GM19395 (cell line): Measurements from ENCODE around the gene CXXC5.

Experiments used
- ATAC-seq: cut with Tn5 transposase; IDR thresholded peaks from one replicate; pipeline ENCODE4 v1.9.1; 2021; ENCODE audit warnings: mild to moderate bottlenecking, moderate library complexity; ENCODE audit not compliant: unreplicated experiment

CXXC5 gene

GRCh38 chr5:139678751-139679750, 30.9 kb downstream of the CXXC5 start:
- ATAC-seq = no peak

GRCh38 chr5:139680368-139681111, 32.4 kb downstream of the CXXC5 start:
- no peak for ATAC-seq

GRCh38 chr5:139681112-139681458, 32.9 kb downstream of the CXXC5 start:
- ATAC-seq = no peak

- ATAC-seq = no peak
Measured at GRCh38 chr5:139681466-139681865, 33.3 kb downstream of the CXXC5 start.

GRCh38 chr5:139682016-139682975, 34.1 kb downstream of the CXXC5 start:
- ATAC-seq = no peak

GRCh38 chr5:139683295-139684271, 35.4 kb downstream of the CXXC5 start:
- ATAC-seq = no peak

- no peak for ATAC-seq
Measured at GRCh38 chr5:139684350-139684880, 36.3 kb downstream of the CXXC5 start.

- ATAC-seq = no peak
Measured at GRCh38 chr5:139684881-139685749, 37.0 kb downstream of the CXXC5 start.

GRCh38 chr5:139685886-139686285, 37.7 kb downstream of the CXXC5 start:
- ATAC-seq = no peak

GRCh38 chr5:139686356-139686705, 38.2 kb downstream of the CXXC5 start:
- no peak for ATAC-seq

- no peak for ATAC-seq
Measured at GRCh38 chr5:139686706-139687441, 38.7 kb downstream of the CXXC5 start.

- ATAC-seq = no peak
Measured at GRCh38 chr5:139687656-139688055, 39.5 kb downstream of the CXXC5 start.

- ATAC-seq = no peak
Measured at GRCh38 chr5:139688088-139688702, 40.0 kb downstream of the CXXC5 start.

GRCh38 chr5:139688751-139689372, 40.7 kb downstream of the CXXC5 start:
- ATAC-seq = no peak

GRCh38 chr5:139689631-139690063, 41.5 kb downstream of the CXXC5 start:
- peak; percentile 32 for ATAC-seq

- peak; percentile 48 for ATAC-seq
Measured at GRCh38 chr5:139690064-139690802, 42.1 kb downstream of the CXXC5 start.
